GM23338 (cell line): ENCODE measurements around the gene TRHDE.

ENCODE experiments used
- POLR2AphosphoS5 ChIP-seq: IDR thresholded peaks from 2 replicates; pipeline ENCODE4 v1.6.1; 2016; ENCODE audit warnings: antibody characterized with exemption, low read depth
- TF ChIP-seq, protein P1 (sequence below), 2 experiments: fragments of 200-600 bp in 1 of 2; sonication (generic) in 1 of 2; conservative IDR thresholded peaks; 2 replicates each; pipeline versions ENCODE4 v1.5.1 to v1.6.1; 2016 to 2017; ENCODE audit warnings: antibody characterized with exemption in 2 of 2, low read depth in 2 of 2, mild to moderate bottlenecking in 2 of 2, moderate library complexity in 1 of 2

GRCh38 chr12:72273499-72273837, 1.3 kb downstream of the TRHDE start:
- TF ChIP-seq, protein P1, sequence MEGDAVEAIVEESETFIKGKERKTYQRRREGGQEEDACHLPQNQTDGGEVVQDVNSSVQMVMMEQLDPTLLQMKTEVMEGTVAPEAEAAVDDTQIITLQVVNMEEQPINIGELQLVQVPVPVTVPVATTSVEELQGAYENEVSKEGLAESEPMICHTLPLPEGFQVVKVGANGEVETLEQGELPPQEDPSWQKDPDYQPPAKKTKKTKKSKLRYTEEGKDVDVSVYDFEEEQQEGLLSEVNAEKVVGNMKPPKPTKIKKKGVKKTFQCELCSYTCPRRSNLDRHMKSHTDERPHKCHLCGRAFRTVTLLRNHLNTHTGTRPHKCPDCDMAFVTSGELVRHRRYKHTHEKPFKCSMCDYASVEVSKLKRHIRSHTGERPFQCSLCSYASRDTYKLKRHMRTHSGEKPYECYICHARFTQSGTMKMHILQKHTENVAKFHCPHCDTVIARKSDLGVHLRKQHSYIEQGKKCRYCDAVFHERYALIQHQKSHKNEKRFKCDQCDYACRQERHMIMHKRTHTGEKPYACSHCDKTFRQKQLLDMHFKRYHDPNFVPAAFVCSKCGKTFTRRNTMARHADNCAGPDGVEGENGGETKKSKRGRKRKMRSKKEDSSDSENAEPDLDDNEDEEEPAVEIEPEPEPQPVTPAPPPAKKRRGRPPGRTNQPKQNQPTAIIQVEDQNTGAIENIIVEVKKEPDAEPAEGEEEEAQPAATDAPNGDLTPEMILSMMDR (conservative IDR thresholded peaks at IDR 0.05; ENCODE audit: low read depth in 2 of 2): no peak
- no peak for TF ChIP-seq POLR2AphosphoS5
